ENCODE results near the gene EPC2.

GRCh38 chr2:148770047-148770446 lies 125.5 kb downstream of the EPC2 start:
- TF ChIP-seq, protein P1, sequence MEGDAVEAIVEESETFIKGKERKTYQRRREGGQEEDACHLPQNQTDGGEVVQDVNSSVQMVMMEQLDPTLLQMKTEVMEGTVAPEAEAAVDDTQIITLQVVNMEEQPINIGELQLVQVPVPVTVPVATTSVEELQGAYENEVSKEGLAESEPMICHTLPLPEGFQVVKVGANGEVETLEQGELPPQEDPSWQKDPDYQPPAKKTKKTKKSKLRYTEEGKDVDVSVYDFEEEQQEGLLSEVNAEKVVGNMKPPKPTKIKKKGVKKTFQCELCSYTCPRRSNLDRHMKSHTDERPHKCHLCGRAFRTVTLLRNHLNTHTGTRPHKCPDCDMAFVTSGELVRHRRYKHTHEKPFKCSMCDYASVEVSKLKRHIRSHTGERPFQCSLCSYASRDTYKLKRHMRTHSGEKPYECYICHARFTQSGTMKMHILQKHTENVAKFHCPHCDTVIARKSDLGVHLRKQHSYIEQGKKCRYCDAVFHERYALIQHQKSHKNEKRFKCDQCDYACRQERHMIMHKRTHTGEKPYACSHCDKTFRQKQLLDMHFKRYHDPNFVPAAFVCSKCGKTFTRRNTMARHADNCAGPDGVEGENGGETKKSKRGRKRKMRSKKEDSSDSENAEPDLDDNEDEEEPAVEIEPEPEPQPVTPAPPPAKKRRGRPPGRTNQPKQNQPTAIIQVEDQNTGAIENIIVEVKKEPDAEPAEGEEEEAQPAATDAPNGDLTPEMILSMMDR (IDR thresholded peaks at IDR 0.05; ENCODE audit: low read length), result no peak
- TF ChIP-seq EZH2 (optimal IDR thresholded peaks at IDR 0.05; ENCODE audit: low read depth, low read length), result no peak

All from MM.1S (cell line).